ENCODE measurements around the gene PLA2G4F. TPM values are rescaled to one million over a fixed set of nuclear protein-coding genes. Genes with fewer than 3 reads are reported as not detected.

PLA2G4F gene
- total RNA-seq, 2 experiments from 2014 or later, result not detected

- no peak overlapping the region for H2AFZ ChIP-seq (ENCODE audit: low read length)
- H3K79me2 ChIP-seq (ENCODE audit: insufficient read depth, low read depth, low read length), result no peaks in the 10 kb centered on the region
- no peaks in the 10 kb centered on the region for H4K20me1 ChIP-seq (ENCODE audit: insufficient read depth, low read length)
- CTCF ChIA-PET (ENCODE audit: unreplicated experiment), result interaction anchor here (0.6 to 1.6 kb wide), 2 partner anchors 9 to 130 kb away, joined by 3 to 5 read pairs; no protein-coding TSS in a partner anchor
- no TSS peak for BruUV-seq (replicated peaks)
- no peaks in the 10 kb centered on the region for H3K9me3 ChIP-seq (ENCODE audit: low read length)
- no peak overlapping the region for H3K4me2 ChIP-seq (ENCODE audit: low read length)
- H3K27ac ChIP-seq (ENCODE audit: low read depth, low read length, poor library complexity, severe bottlenecking), result no peak overlapping the region
- H3K4me3 ChIP-seq (ENCODE audit: low read depth, low read length, poor library complexity, severe bottlenecking), result no peak overlapping the region
- no peaks in the 10 kb centered on the region for H3K4me1 ChIP-seq (ENCODE audit: insufficient read depth, low read length, poor library complexity, severe bottlenecking)
- H3K36me3 ChIP-seq (ENCODE audit: insufficient read depth, low read length), result no peaks in the 10 kb centered on the region
- DNase-seq (ENCODE audit: low spot score), result no peak
- TF ChIP-seq CTCF (conservative IDR thresholded peaks at IDR 0.05; ENCODE audit: low read length) (no peak), EZH2phosphoT487 (IDR thresholded peaks at IDR 0.05; ENCODE audit: borderline replicate concordance, low read depth, low read length) (no peak)
- POLR2A ChIA-PET, result interaction anchor here (0.6 to 0.8 kb wide), 2 partner anchors 11 to 266 kb away, joined by 3 to 7 read pairs; no protein-coding TSS in a partner anchor
- intact Hi-C loops (cut with micrococcal nuclease; ENCODE audit: unreplicated experiment), result loop anchor here (5.0 kb wide), 1 partner anchor 48 kb away; no protein-coding TSS in a partner anchor
- H3K9me2 ChIP-seq (ENCODE audit: insufficient read depth, low read length), result no peaks in the 10 kb centered on the region
These were observed 26.0 kb downstream of the PLA2G4F start for GRCh38 chr15:42130246-42130986.

GRCh38 chr15:42129364-42129763 is 27.1 kb downstream of the PLA2G4F start:
- BruUV-seq (replicated peaks), result no TSS peak
- no peak overlapping the region for H3K27ac ChIP-seq (ENCODE audit: low read depth, low read length, poor library complexity, severe bottlenecking)
- no peak overlapping the region for H2AFZ ChIP-seq (ENCODE audit: low read length)
- CTCF ChIA-PET (ENCODE audit: unreplicated experiment), result interaction anchor here (1.6 kb wide), 1 partner anchor 10 kb away, joined by 5 read pairs; no protein-coding TSS in a partner anchor
- no peak overlapping the region for H3K4me2 ChIP-seq (ENCODE audit: low read length)
- H3K4me1 ChIP-seq (ENCODE audit: insufficient read depth, low read length, poor library complexity, severe bottlenecking), result no peaks in the 10 kb centered on the region
- POLR2A ChIA-PET, result interaction anchor here (0.8 kb wide), 1 partner anchor 10 kb away, joined by 3 read pairs; no protein-coding TSS in a partner anchor
- H3K36me3 ChIP-seq (ENCODE audit: insufficient read depth, low read length), result no peaks in the 10 kb centered on the region
- DNase-seq (ENCODE audit: low spot score), result no peak
- no peaks in the 10 kb centered on the region for H3K9me2 ChIP-seq (ENCODE audit: insufficient read depth, low read length)
- no peaks in the 10 kb centered on the region for H3K79me2 ChIP-seq (ENCODE audit: insufficient read depth, low read depth, low read length)
- TF ChIP-seq CTCF (conservative IDR thresholded peaks at IDR 0.05; ENCODE audit: low read length) (no peak), EZH2phosphoT487 (IDR thresholded peaks at IDR 0.05; ENCODE audit: borderline replicate concordance, low read depth, low read length) (no peak)
- no peaks in the 10 kb centered on the region for H4K20me1 ChIP-seq (ENCODE audit: insufficient read depth, low read length)
- no peaks in the 10 kb centered on the region for H3K9me3 ChIP-seq (ENCODE audit: low read length)
- no peak overlapping the region for H3K4me3 ChIP-seq (ENCODE audit: low read depth, low read length, poor library complexity, severe bottlenecking)
- intact Hi-C loops (cut with micrococcal nuclease; ENCODE audit: unreplicated experiment), result no loop called here

- Histone ChIP-seq H2AFZ (ENCODE audit: low read length) (no peak overlapping the region), H3K27ac (ENCODE audit: low read depth, low read length, poor library complexity, severe bottlenecking) (no peak overlapping the region), H3K9me3 (ENCODE audit: low read length) (no peaks in the 10 kb centered on the region), H4K20me1 (ENCODE audit: insufficient read depth, low read length) (no peaks in the 10 kb centered on the region), H3K36me3 (ENCODE audit: insufficient read depth, low read length) (no peaks in the 10 kb centered on the region), H3K9me2 (ENCODE audit: insufficient read depth, low read length) (no peaks in the 10 kb centered on the region), H3K79me2 (ENCODE audit: insufficient read depth, low read depth, low read length) (no peaks in the 10 kb centered on the region), H3K4me1 (ENCODE audit: insufficient read depth, low read length, poor library complexity, severe bottlenecking) (no peaks in the 10 kb centered on the region), H3K4me2 (ENCODE audit: low read length) (no peak overlapping the region), H3K4me3 (ENCODE audit: low read depth, low read length, poor library complexity, severe bottlenecking) (no peak overlapping the region)
- CTCF ChIA-PET (ENCODE audit: unreplicated experiment), result no interaction called here
- TF ChIP-seq EZH2phosphoT487 (IDR thresholded peaks at IDR 0.05; ENCODE audit: borderline replicate concordance, low read depth, low read length) (no peak), CTCF (conservative IDR thresholded peaks at IDR 0.05; ENCODE audit: low read length) (no peak)
- POLR2A ChIA-PET, result no interaction called here
- intact Hi-C loops (cut with micrococcal nuclease; ENCODE audit: unreplicated experiment), result no loop called here
- no peak for DNase-seq (ENCODE audit: low spot score)
- no TSS peak for BruUV-seq (replicated peaks)
These were observed 28.0 kb downstream of the PLA2G4F start for GRCh38 chr15:42128476-42128875.

Measured in OCI-LY7 (cell line).